Endothelial cell of umbilical vein (primary cell): ENCODE measurements around the gene LHX6. TPM values are rescaled to one million over a fixed set of nuclear protein-coding genes. Genes with fewer than 3 reads are reported as not detected.

Source experiments
- BruUV-seq: library from RNA; stranded (reverse); fragments of 400-500 nt; replicated peaks from 2 replicates; lab custom pipeline; 2021; lab: Mats Ljungman, UMichigan
- CTCF ChIA-PET: fragments of 300-600, 350-600 bp; sonication (Branson Sonifier 250); formaldehyde crosslinking; loops from one replicate; lab custom pipeline; 2021; ENCODE audit warnings: antibody characterized with exemption, inconsistent platforms; lab: Charles Lee
- POLR2A ChIA-PET: fragments of 300-600, 350-600 bp; sonication (Branson Sonifier 250); formaldehyde crosslinking; loops from one replicate; lab custom pipeline; 2021; ENCODE audit warnings: antibody characterized with exemption, inconsistent platforms; lab: Charles Lee
- DNase-seq: peaks from one replicate; pipeline ENCODE4 v3.0.0-alpha.2; 2011; ENCODE audit warnings: low read depth, low spot score
- FAIRE-seq: peaks from 2 replicates; lab custom pipeline; 2011; peaks lifted over from hg19 to GRCh38; lab: Jason Lieb, UNC
- H2AFZ ChIP-seq: 2 replicates; pipeline ENCODE4 v1.6.0; 2012; ENCODE audit warnings: low read depth, low read length, control low read depth, inconsistent platforms
- H3K27ac ChIP-seq: 2 replicates; pipeline ENCODE4 v1.5.1; 2011; ENCODE audit warnings: low read depth, mild to moderate bottlenecking, control low read depth, low read length, moderate library complexity; ENCODE audit not compliant: insufficient read depth
- H3K27me3 ChIP-seq, 2 experiments: 2 replicates each; pipeline versions ENCODE4 v1.6.0 to v1.6.1; 2011; ENCODE audit warnings: low read length in 2 of 2, mixed read lengths in 1 of 2; ENCODE audit not compliant: control insufficient read depth in 2 of 2, insufficient read depth in 2 of 2
- H3K36me3 ChIP-seq, 2 experiments: 2 replicates in 1 of 2; 3 replicates in 1 of 2; pipeline ENCODE4 v1.5.1; 2011; ENCODE audit warnings: low read length in 2 of 2, mild to moderate bottlenecking in 1 of 2, moderate library complexity in 1 of 2; ENCODE audit not compliant: control insufficient read depth in 2 of 2, insufficient read depth in 2 of 2; ENCODE audit errors: extremely low read depth in 1 of 2
- H3K4me1 ChIP-seq: 3 replicates; pipeline ENCODE4 v1.5.1; 2011; ENCODE audit warnings: mild to moderate bottlenecking, low read length; ENCODE audit not compliant: control insufficient read depth, insufficient read depth; ENCODE audit errors: extremely low read depth
- H3K4me2 ChIP-seq: 2 replicates; pipeline ENCODE4 v1.6.1; 2011; ENCODE audit warnings: low read length, control low read depth, mixed read lengths; ENCODE audit not compliant: insufficient read depth
- H3K4me3 ChIP-seq, 3 experiments: fragments of 200-600 bp in 1 of 3; sonication (generic), shearing (Covaris generic) in 1 of 3; replicated peaks in 1 of 3; 2 replicates each; pipeline ENCODE4 v1.5.1; 2011 to 2016; ENCODE audit warnings: control low read depth in 3 of 3, low read length in 3 of 3, mild to moderate bottlenecking in 2 of 3, inconsistent platforms in 1 of 3, low read depth in 1 of 3, moderate library complexity in 1 of 3; ENCODE audit not compliant: insufficient read depth in 1 of 3
- H3K79me2 ChIP-seq: 2 replicates; pipeline ENCODE4 v1.6.0; 2012; ENCODE audit warnings: low read length, inconsistent platforms; ENCODE audit not compliant: control insufficient read depth, insufficient read depth
- H3K9ac ChIP-seq: replicated peaks from 2 replicates; pipeline ENCODE3; 2011; ENCODE audit warnings: low read length, control low read depth; ENCODE audit not compliant: insufficient read depth; ENCODE audit errors: extremely low read depth
- H3K9me1 ChIP-seq: replicated peaks from 3 replicates; pipeline ENCODE4 v1.6.0; 2011; ENCODE audit warnings: mild to moderate bottlenecking, low read length; ENCODE audit not compliant: control insufficient read depth, insufficient read depth; ENCODE audit errors: extremely low read depth
- H3K9me3 ChIP-seq: replicated peaks from 2 replicates; pipeline ENCODE4 v1.5.1; 2012; ENCODE audit warnings: low read length, inconsistent platforms; ENCODE audit not compliant: control insufficient read depth, insufficient read depth
- H4K20me1 ChIP-seq: replicated peaks from 2 replicates; pipeline ENCODE3; 2011; ENCODE audit warnings: mild to moderate bottlenecking, low read length; ENCODE audit not compliant: control insufficient read depth, insufficient read depth; ENCODE audit errors: extremely low read depth
- EZH2 ChIP-seq: IDR thresholded peaks from 2 replicates; pipeline ENCODE4 v1.6.1; 2012; ENCODE audit warnings: borderline replicate concordance, low read depth, mild to moderate bottlenecking, moderate library complexity, low read length, inconsistent platforms; ENCODE audit not compliant: severe bottlenecking
- FOS ChIP-seq: IDR thresholded peaks from 2 replicates; pipeline ENCODE4 v1.6.1; 2011; ENCODE audit warnings: mild to moderate bottlenecking, low read length, moderate library complexity, borderline replicate concordance; ENCODE audit not compliant: insufficient read depth
- GATA2 ChIP-seq: IDR thresholded peaks from 2 replicates; pipeline ENCODE4 v1.7.0; 2011; ENCODE audit warnings: low read depth, mild to moderate bottlenecking, moderate library complexity, mixed read lengths, low read length; ENCODE audit not compliant: insufficient read length, insufficient read depth
- JUN ChIP-seq: IDR thresholded peaks from 2 replicates; pipeline ENCODE4 v1.6.1; 2011; ENCODE audit warnings: borderline replicate concordance, low read depth; ENCODE audit not compliant: insufficient read length, insufficient read depth
- MYC ChIP-seq: IDR thresholded peaks from one replicate; pipeline ENCODE4 v1.6.1; 2011; ENCODE audit warnings: mild to moderate bottlenecking, low read depth, low read length
- POLR2A ChIP-seq: IDR thresholded peaks from 2 replicates; pipeline ENCODE4 v1.6.1; 2012; ENCODE audit warnings: low read depth, mild to moderate bottlenecking, control low read depth, low read length
- POLR2AphosphoS5 ChIP-seq: IDR thresholded peaks from 2 replicates; pipeline ENCODE4 v1.6.1; 2012; ENCODE audit warnings: low read depth, mild to moderate bottlenecking, control low read depth, low read length, moderate library complexity; ENCODE audit not compliant: insufficient read depth
- dilution Hi-C: fragments of 300-500 bp; cut with MboI; formaldehyde crosslinking; loops from one replicate; pipeline ENCODE4 v1.15.0; 2019; ENCODE audit warnings: low sequenced_read_pairs; ENCODE audit not compliant: extremely low pct_ligation_motif_present
- intact Hi-C: fragments of 100-400 bp; cut with micrococcal nuclease; formaldehyde crosslinking; loops from one replicate; pipeline ENCODE4 v1.10.0; 2022
- polyA plus RNA-seq, 4 experiments: library from polyadenylated mRNA; depleted of rRNA in 3 of 4; stranded (reverse) in 3 of 4; unstranded in 1 of 4; fragments of >200 nt; gene quantifications; 2 replicates each; pipeline versions ENCODE4 v1.2.1 to v1.2.3, GENCODE V29; 2011 to 2012; ENCODE audit warnings: missing spikeins in 1 of 4
- total RNA-seq: library from RNA; stranded (reverse); gene quantifications from 2 replicates; pipeline ENCODE4 v1.2.3, GENCODE V29; 2021
- TF ChIP-seq, protein P1 (sequence below): IDR thresholded peaks from 2 replicates; pipeline ENCODE4 v1.6.1; 2011; ENCODE audit not compliant: insufficient read depth, insufficient read length
- TF ChIP-seq, protein P2 (sequence below), 2 donors: IDR thresholded peaks; 1 replicate in 1 of 2; 2 replicates in 1 of 2; pipeline ENCODE4 v1.5.1; 2011; ENCODE audit warnings: low read length in 2 of 2, mild to moderate bottlenecking in 2 of 2, moderate library complexity in 2 of 2, control low read depth in 1 of 2, inconsistent platforms in 1 of 2, low read depth in 1 of 2; ENCODE audit not compliant: insufficient read depth in 1 of 2; ENCODE audit errors: extremely low read depth in 1 of 2

Gene LHX6
- total and polyA plus RNA-seq, 2 donors (not counting 3 experiments of a cell fraction or from before 2014, with no cell fraction given): 2.4 to 18.4 TPM

DNA sequence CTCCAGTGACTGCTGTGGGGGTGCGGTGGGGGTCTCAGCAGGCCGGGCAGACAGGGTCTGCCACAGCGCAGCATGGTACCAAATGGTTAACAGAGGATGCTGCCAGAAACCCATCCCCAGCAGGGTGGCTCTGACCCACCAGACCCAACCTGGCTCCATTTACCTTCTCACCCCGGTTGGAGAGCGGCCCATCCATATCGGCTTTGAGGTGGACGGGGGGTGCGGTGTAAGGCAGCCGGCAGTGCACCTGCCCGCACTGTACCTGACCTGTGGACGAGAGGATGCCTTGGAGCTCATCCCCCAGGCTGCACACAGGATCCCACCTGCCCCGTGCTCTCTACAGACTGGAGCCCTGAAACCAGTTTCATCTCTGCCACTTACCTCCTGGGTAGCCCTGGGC is 19.3 kb downstream of the LHX6 start:
- Histone ChIP-seq H3K4me3 (no peak overlapping the region), H3K27me3 (peaks cover 0 to 18% of the 10 kb centered on the region in 2 experiments), H3K9me3 (no peaks in the 10 kb centered on the region), H3K9ac (no peak overlapping the region), H3K36me3 (no peaks in the 10 kb centered on the region), H3K4me1 (no peaks in the 10 kb centered on the region), H4K20me1 (no peaks in the 10 kb centered on the region), H2AFZ (no peak overlapping the region), H3K27ac (no peak overlapping the region), H3K79me2 (no peaks in the 10 kb centered on the region), H3K9me1 (no peaks in the 10 kb centered on the region), H3K4me2 (no peak overlapping the region)
- DNase-seq (no peak), FAIRE-seq (no peak)
- ChIA-PET CTCF (interaction anchor here (0.5 to 1.4 kb wide), 2 partner anchors 86 to 665 kb away, joined by 4 to 5 read pairs; no protein-coding TSS in a partner anchor), POLR2A (interaction anchor here (0.7 kb wide), 1 partner anchor 141 kb away, joined by 5 read pairs; no protein-coding TSS in a partner anchor)
- BruUV-seq: no TSS peak
- intact Hi-C loops (no loop called here), dilution Hi-C loops (no loop called here)
- TF ChIP-seq JUN: no peak
- TF ChIP-seq FOS: no peak
- TF ChIP-seq, protein P1, sequence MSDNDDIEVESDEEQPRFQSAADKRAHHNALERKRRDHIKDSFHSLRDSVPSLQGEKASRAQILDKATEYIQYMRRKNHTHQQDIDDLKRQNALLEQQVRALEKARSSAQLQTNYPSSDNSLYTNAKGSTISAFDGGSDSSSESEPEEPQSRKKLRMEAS: no peak
- no peak for TF ChIP-seq POLR2A
- no peak for TF ChIP-seq GATA2
- TF ChIP-seq POLR2AphosphoS5: no peak
- TF ChIP-seq MYC: no peak
- TF ChIP-seq, protein P2, sequence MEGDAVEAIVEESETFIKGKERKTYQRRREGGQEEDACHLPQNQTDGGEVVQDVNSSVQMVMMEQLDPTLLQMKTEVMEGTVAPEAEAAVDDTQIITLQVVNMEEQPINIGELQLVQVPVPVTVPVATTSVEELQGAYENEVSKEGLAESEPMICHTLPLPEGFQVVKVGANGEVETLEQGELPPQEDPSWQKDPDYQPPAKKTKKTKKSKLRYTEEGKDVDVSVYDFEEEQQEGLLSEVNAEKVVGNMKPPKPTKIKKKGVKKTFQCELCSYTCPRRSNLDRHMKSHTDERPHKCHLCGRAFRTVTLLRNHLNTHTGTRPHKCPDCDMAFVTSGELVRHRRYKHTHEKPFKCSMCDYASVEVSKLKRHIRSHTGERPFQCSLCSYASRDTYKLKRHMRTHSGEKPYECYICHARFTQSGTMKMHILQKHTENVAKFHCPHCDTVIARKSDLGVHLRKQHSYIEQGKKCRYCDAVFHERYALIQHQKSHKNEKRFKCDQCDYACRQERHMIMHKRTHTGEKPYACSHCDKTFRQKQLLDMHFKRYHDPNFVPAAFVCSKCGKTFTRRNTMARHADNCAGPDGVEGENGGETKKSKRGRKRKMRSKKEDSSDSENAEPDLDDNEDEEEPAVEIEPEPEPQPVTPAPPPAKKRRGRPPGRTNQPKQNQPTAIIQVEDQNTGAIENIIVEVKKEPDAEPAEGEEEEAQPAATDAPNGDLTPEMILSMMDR (IDR thresholded peaks at IDR 0.05; ENCODE audit: extremely low read depth in 1 of 2, insufficient read depth in 1 of 2, low read depth in 1 of 2, low read length in 2 of 2): no peak
- no peak for TF ChIP-seq EZH2
